Erythroblast (primary cell): ENCODE data around the gene ADISSP.

Experiments used
- GATA1 ChIP-seq: IDR thresholded peaks from 2 replicates; pipeline ENCODE4 v1.6.1; 2011; ENCODE audit warnings: low read depth, mild to moderate bottlenecking, control low read depth, low read length, moderate library complexity
- POLR2A ChIP-seq: IDR thresholded peaks from 2 replicates; pipeline ENCODE4 v1.6.1; 2011; ENCODE audit warnings: mild to moderate bottlenecking, low read length

GRCh38 chr20:3811467-3812258, 44.1 kb upstream of the ADISSP start:
- TF ChIP-seq POLR2A (peak; percentile 39), GATA1 (no peak)
